ENCODE measurements around the gene AP2B1.

DNA sequence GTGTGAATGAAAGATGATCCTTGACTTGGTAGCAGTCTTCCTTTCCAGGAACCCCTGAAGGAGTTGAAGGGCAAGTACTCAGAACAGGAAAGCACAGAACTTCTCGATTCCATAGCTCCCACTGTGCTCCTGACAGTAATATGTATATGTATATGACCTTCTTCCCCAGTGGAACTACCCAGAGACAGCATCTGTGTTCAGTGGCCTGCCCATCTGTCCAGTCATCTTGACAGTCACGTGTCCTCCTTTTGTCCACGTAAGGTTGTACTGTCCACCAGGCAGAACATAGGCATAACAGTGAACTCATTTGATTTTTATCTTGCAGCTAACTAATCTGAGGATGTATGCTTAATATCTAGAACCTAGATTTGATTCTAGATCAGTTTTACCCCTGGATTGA lies 106.5 kb downstream of the AP2B1 start:
- TF ChIP-seq, protein P1, sequence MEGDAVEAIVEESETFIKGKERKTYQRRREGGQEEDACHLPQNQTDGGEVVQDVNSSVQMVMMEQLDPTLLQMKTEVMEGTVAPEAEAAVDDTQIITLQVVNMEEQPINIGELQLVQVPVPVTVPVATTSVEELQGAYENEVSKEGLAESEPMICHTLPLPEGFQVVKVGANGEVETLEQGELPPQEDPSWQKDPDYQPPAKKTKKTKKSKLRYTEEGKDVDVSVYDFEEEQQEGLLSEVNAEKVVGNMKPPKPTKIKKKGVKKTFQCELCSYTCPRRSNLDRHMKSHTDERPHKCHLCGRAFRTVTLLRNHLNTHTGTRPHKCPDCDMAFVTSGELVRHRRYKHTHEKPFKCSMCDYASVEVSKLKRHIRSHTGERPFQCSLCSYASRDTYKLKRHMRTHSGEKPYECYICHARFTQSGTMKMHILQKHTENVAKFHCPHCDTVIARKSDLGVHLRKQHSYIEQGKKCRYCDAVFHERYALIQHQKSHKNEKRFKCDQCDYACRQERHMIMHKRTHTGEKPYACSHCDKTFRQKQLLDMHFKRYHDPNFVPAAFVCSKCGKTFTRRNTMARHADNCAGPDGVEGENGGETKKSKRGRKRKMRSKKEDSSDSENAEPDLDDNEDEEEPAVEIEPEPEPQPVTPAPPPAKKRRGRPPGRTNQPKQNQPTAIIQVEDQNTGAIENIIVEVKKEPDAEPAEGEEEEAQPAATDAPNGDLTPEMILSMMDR (optimal IDR thresholded peaks at IDR 0.05 in 1 of 3, IDR thresholded peaks at IDR 0.05 in 1 of 3, conservative IDR thresholded peaks at IDR 0.05 in 1 of 3; ENCODE audit: extremely low read depth in 1 of 3, insufficient read depth in 2 of 3, low read length in 3 of 3), result no peak
- no peak for TF ChIP-seq EZH2 (IDR thresholded peaks at IDR 0.05; ENCODE audit: low read length)
